GM19455 (cell line): Measurements from ENCODE around the gene SDK1.

ENCODE experiments used
- ATAC-seq: cut with Tn5 transposase; IDR thresholded peaks from one replicate; pipeline ENCODE4 v1.9.1; 2021; ENCODE audit not compliant: unreplicated experiment

Gene SDK1

DNA sequence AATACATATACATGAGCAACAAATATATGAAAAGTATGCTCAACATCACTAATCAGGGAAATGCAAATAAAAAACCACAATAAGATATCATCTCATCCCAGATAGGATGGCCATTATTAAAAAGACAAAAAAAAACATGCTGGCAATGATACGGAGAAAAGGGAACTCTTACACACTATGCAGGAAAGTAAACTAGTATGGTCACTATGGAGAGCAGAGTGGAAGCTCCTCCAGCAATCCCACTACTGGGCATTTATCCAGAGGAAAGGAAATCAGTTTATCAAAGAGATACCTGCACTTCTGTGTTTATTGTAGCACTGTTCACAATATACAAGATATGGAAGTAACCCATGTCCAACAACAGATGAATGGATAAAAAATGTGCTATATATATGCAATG is 217.5 kb downstream of the SDK1 start:
- ATAC-seq, result no peak

DNA sequence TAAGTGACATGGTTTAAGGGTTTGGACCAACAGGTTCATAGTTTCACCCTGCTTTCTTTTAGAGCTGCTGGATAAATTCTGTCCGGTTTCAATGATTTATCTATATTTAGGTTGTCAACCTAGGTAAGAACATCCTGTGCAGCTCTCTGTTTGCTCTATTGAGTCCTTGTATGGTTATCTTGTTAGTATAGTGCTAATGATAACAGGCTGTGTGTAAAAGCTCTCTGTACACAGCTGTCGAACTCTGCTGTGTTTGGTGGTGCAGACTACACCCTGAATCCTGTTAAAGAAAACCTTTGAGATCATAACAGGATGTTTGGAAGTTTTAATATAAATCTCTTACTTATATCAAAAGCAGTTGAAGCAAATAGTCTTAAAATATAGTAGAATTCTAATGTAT is 219.2 kb downstream of the SDK1 start:
- no peak for ATAC-seq

DNA sequence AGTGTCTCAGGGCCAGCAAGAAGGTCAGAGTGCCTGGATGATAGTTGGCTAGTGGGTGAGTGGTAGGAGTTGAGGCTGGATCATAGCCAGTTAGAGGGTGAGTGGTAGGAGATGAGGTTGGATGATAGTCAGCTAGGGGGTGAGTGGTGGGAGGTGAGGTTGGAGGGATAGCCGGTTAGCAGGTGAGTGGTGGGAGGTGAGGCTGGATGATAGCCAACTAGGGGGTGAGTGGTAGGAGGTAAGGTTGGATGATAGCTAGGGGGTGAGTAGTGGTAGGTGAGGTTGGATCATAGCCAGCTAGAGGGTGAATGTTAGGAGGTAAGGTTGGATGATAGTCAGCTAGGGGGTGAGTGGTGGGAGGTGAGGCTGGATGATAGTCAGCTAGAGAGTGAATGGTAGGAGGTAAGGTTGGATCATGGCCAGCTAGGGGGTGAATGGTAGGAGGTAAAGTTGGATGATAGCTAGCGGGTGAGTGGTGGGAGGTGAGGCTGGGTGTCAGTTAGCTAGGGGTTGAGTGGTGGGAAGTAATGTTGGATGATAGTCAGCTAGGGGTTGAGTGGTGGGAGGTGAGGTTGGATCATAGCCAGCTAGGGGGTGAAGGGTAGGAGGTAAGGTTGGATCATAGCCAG is 226.6 kb downstream of the SDK1 start:
- no peak for ATAC-seq

DNA sequence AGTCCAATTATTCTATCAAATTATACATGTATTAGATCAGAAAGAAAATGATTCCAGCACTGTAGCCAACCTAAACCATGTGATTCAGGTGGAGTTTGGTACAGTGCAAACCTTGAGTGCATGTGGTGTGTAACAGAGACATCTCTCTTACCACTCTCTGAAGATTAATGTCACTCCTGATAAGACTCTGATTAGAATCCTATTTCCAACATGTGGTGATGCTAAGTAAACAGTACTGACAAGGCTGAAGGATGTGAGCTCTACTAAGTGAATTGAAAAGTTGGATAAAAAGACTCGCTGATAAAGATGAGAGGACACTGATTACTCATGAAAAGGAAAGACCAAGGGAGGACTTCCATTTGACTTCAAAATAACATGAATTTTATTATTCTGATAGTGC is 232.0 kb downstream of the SDK1 start:
- no peak for ATAC-seq

DNA sequence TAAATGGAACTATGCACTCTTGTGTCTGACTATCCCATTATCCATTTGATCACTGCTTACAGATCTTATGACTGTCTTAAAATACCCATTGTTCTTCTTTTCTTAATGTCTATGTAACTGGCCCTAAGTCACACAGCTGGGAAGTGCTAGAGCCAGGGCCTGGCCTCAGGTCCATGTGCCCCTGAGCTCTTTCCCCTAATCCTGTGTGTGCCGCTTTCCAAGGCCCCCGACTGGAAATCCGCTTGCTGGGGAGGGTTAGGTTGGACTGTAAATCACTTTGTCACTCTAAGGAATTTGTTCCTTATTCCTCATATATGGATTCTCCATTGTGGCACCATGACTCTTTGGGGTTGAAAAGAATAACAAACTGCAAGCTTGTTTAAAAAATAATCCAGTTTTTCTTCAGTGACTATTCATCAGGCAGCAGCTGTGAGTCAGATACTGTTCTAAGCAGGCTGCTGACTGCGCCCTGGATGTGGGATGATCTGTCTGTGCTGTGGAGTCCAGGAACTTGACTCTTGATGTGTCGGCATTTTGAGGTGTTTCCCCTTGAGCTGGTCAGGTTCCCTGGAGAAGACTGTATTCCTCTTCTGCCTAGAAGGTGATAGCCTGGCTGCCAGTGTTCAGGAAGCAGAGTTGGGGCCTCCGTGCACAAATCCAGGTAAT is 236.3 kb downstream of the SDK1 start:
- ATAC-seq, result no peak

DNA sequence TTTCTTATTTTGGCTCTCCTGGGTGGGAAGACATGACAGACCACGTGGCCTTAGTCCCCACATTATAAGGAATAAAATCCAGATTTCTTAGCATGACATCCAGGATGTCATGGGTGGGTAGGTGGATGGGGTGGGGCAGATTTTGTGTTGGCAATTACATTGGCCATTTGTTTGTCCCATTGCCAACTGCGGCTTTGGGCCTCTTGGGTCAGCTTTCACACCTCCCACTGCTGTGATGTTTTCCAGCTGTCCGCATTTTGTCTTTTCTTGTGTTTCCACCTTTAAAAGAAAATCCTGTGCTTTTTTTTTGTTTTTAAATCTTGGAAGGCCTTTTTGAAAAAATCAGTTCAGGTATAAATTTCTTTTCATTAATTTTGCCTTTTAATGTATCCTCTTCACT is 237.0 kb downstream of the SDK1 start:
- ATAC-seq, result no peak

DNA sequence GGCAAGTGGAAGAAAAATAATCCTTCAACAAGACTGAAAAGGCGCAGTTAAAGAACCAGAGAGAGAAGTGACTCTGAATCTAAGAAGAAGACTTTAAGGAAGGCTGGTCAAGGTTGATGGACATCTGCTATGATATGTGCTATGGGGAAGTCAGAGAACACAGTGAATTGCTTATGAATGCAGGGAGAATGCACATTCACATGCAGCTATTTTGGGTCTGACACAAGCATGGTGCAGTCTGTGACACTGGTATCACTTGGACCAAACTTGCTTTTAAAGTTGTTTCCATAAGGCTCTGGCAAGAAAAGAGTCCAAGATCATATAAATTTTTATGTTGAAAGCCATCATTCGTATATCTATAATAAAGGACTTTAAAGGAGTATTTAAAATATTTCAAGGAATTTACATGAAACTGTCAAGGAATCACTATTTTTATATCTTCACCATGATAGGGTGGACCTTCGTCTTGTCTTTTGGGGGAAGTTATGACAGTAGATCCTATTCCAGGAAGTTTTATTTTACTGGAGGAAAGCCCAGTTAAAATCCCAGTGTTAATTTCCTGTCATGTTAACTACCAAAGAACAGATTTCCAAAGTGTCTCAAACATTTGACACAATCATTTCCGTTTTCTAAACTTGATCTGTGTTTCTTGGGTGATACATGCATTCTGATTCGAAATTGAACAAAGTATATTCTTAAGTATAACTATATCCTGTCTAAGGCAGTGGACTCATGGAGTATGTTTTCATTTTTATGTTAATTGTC is 239.6 kb downstream of the SDK1 start:
- ATAC-seq, result no peak

DNA sequence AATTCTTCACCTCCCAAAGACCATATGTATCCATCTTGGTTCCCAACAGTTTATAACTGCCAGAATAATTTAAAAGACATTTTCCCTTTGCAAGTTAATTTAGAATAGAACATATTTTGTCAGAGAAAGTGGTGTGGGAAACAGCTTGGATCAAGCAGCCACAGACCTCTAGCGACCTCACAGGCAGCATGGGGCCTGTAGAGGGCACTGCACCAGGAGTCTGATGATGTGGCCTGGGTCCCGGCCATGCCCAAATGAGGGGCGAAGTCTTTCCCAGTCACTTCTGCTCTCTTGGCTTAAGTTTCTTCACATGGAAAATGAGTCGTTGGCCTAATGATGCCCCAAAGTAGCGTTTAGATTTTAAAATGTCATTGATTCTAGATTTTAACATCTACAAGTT is 243.2 kb downstream of the SDK1 start:
- no peak for ATAC-seq

DNA sequence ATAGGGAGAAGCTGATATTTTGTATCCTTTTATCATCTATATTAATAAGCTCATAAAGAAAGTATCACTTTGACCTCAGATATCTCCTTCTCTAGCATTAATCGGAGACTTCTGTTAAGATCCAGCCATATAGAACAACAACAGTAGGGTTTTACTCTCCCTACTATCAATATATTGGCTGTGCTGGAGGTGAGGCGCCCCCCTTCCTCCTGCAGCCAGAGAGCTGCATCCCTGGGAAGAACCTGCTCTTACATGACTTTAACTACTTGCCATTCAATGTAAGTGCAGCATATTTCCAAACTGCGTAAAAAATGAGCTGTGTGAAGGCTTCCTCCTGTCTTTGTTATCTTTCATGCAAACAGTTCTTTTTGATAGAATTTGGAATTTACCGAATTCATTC is 247.8 kb downstream of the SDK1 start:
- ATAC-seq, result no peak

DNA sequence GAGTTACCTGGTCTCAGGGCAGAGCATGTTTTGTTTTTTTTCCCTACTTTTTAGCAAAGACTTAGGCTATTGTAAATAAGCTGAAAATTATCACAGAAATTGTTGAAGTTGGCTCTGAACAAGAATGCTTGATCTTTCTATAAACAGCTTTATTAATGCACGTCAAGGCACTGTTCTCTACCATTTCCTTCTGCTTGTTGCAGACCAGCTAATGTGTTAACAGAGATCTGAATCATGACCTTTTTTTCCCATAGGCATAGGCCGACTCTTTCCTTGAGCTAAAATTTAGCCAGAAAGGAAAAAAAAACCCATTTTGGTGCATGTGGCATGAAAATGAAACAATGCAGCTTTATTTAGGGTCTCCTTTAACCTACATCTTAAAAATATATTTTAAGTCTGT is 248.5 kb downstream of the SDK1 start:
- no peak for ATAC-seq

DNA sequence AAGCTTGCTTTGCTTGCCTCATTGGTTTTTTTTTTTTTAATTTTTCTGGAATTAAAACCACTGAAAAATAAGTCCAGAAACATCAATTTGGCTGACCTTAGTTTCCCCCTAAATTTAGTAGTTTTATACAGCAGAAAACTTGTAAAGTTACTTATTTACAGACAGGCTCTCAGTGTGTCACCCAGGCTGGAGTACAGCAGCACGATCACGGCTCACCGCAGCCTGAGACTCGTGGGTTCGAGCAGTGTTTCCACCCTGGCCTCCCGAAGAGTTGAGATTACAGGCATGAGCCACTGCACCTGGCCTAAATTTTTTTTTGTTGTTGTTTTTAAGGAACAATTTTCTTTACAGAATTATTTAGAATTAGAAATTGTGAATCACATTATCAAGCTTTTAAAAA is 250.5 kb downstream of the SDK1 start:
- ATAC-seq, result no peak

DNA sequence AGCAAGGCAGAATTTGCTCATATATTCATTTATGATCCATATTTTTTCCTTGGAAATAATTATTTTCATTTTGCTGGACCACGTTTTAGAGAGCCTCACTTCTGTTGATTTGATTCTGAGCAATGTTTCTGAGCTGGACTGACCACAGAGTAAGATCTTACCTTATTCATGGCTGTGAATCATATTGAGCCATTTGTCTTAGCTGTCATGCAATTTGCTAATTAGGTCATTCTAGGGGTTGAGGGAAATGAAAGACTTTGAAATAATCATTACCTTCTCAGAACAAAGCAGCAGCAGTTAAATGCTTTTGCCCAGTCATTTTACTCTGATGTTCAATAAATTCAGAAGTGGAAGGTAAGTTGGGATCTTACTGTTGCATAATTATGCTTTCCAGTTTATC is 251.4 kb downstream of the SDK1 start:
- ATAC-seq, result no peak

DNA sequence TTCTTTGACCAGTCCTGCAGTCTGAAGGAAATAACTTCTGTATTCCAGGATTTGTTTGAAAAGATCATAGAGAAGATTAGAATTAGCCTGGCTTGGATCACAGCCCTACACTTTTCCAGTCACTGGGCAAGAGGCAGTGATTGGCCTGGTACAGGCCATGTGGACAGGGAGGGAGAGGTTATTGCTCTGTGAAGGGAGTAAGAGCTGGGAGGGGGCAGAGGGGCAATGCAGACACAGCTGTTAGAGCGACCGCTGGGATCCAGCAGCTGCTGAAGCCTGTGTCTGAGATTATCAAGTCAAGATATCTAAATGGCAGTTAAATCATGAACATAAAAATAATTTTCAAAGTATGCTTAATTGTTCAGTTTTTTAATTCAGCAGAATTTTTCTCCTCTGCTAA is 257.3 kb downstream of the SDK1 start:
- ATAC-seq, result no peak

DNA sequence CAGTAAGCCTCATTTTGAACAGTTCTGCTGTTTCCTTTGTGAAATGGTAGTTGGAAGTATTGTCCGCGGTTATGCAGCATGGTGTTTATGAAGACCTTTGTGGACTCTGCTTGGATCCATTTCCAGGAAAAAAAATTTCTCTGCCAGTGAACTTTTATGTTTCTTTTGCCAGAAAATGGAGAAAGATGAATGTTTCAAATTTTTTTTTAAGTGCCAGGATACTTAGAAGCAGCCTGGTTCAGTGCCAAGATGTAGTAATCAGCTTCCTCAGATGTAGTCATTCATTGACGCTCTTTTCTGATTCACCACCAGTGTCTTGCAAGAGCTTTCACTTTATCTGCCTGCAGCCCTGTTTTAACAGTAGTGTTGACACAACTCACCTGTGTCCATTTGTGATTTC is 258.2 kb downstream of the SDK1 start:
- no peak for ATAC-seq

DNA sequence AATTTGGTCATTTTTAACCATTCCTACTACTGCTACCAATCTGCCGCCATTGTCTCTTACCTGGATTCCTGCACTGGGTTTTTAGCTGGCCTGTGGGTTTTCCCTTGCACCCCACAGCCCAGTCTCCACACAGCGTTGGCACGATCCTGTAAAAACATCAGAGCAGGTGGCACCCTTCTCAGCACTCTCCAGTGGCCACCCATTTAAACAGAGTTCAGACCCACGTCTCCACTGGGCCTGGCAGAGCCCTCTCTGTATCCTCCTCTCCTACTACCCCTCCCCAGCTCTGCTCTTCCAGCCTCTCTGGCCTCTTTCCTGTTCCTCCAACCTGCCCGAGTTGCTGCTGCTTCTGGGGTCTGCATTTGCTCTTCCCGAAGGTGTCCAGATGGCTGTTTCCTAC is 259.4 kb downstream of the SDK1 start:
- no peak for ATAC-seq

DNA sequence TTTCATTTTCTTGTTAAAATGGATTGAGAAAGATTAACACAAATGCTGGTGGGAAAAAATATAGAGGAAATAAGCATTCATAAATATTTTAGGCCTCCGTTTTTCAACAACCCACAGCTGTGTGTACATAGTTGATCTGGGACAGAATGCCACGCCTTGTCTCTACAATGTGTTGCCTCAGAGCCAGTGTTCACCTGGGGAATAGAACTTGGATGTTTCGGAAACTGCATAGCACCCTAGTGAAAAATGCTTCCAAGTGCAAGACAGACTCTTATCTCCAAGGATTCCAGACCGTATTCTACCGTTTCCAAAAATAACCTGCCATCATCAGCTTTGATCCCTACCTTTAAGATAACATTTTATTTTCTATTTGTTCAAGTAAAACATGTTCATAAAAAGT is 260.9 kb downstream of the SDK1 start:
- ATAC-seq, result no peak

DNA sequence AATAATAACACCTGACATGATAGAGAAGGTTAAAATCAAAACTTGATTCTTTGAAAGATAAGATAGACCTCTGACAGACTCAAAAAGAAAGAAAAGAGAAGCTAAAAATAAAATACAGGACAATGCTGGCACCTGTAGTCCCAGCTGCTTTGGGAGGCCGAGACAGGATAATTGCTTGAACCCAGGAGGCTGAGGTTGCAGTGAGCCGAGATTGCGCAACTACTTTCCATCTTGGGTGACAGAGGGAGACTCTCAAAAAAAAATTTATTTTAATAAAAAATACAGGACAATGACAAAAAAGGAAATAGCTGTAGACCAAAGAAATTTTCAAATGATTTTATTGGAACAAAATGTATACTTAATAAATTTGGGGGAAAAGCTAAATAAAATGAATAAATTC is 263.2 kb downstream of the SDK1 start:
- no peak for ATAC-seq

DNA sequence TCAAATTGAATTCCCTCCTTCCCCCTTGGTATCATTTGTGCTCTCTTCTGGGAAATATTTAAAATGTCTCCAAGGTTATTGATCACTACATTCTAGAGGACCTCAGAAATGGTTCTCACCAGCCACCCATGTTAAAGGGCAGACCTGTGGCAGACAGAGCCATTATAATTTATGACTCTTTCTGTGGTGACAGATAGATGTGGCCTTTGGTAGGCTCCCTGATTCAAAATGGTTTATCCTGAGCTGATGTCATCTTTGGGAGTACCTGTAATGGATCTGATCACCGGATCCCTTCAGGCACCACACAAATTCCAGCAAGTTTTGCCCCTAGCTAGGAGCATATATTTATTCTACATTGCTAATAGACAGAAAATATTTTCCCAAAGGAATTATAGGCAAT is 267.5 kb downstream of the SDK1 start:
- no peak for ATAC-seq

DNA sequence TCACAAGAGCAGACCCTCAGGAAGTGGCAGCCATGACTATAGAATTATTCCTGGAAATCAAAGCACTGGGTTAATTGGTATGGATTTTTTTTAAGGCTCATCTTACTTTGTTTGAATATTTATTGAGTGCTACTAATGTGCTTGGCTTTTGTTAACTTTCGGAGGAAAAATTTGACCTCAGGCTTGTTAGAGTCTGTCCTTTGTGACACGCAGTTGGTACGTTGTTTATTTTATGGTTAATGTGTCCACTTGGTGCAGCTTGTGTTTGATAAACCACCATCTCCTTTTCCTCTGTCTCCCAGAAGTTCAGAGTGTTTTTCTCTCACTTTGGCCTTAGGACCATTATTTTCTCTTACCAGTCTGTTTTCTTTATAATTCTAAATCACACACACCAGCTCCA is 268.6 kb downstream of the SDK1 start:
- no peak for ATAC-seq

DNA sequence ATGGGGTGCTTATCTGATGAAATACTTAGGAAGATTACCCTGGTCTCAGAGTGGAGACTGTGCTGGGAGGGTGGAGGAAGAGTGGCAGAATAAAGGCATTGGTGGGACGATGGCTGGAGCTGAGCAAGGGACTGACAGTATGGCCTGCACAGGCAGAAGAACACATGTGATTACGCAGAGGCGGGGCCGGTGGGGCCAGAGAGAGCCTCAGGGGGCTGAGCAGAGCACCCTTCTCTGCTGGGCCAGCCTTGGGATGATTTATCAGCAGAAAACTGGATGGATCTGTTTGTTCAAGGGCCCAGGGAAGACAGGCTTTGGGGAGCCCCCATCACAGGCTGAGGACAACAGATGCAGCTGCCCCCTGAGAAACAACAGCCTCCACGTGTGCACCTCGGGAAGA is 272.1 kb downstream of the SDK1 start:
- ATAC-seq, result no peak

DNA sequence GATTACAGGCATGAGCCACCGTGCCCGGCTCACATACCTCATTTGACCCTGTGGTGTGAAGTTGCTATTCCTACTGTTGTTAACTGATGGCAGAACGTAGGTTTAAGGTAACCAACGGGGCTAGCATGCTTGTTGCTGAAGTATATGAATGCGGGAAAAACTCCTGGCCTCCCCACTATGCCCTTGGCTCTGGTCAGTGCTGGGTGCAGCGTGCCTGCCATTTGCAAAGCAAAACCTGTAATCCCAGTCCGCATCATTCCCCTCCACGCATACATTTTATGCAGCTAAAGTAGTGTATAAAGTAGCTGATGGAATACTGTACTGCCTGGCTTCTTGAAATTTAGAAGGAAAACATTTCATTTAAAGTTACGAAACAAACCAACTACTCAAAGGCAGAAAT is 273.3 kb downstream of the SDK1 start:
- ATAC-seq, result no peak

DNA sequence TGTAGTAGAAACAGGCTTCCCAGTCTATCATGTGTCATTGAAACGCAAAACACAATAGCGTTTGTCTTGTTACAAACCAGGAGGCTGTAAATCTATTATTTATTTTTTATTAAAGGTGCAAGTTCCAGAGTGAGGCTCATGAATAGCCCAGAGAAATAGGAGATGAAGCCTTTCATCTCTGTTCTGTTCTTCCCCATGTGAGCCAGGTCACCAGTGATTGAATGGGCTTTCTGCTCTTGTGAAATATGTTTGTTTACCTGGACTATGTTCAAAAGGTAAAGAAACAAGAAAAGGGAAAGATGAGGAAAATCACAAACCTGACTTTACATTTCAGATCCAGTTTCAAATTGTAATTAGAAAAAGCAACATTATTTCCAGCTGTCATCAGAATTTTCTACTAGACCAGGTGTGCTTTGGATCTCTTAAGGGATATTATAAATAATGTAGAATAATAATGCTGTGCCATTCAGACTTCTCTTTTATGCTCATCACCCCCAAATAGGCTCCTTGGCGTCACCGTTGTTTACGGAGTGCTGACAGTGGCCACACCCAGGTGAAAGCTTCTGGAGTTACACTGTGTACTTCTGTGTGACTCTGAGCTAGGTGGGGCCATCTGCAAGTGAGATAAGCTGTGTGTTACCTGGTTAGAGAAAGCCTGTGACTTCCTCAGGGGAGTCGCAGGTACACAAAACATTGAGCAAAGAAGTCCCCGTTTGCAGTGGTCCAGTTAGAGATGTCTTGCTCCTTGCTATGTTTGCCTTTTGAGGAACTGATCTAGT is 274.9 kb downstream of the SDK1 start:
- ATAC-seq, result no peak
